ENCODE data around the gene BIN1.
A peak's percentile ranks its signal among the peaks of the same experiment; 100 is the strongest.
"Not testable (repeated sequence)": the region's sequence is repeated elsewhere in the genome, so short reads cannot be mapped to it uniquely, and the experiment has no call there.

BIN1 gene

GRCh38 chr2:127043367-127044164, 63.4 kb downstream of the BIN1 start:
- DNase-seq = no peak

- no peak for DNase-seq
These were observed 65.5 kb downstream of the BIN1 start for GRCh38 chr2:127041259-127041970.

- DNase-seq = no peak
These were observed 66.8 kb downstream of the BIN1 start for GRCh38 chr2:127040169-127040568.

- DNase-seq = no peak
These were observed 67.4 kb downstream of the BIN1 start for GRCh38 chr2:127039387-127040031.

- DNase-seq = no peak
These were observed 69.5 kb downstream of the BIN1 start for GRCh38 chr2:127037476-127037875.

GRCh38 chr2:127034883-127035611, 71.9 kb downstream of the BIN1 start:
- DNase-seq = no peak

GRCh38 chr2:127034051-127034450, 72.9 kb downstream of the BIN1 start:
- DNase-seq = no peak

- DNase-seq = no peak
These were observed 74.3 kb downstream of the BIN1 start for GRCh38 chr2:127032621-127033020.

GRCh38 chr2:127029350-127030051, 77.5 kb downstream of the BIN1 start:
- DNase-seq = no peak

- DNase-seq = not testable (repeated sequence)
These were observed 78.2 kb downstream of the BIN1 start for GRCh38 chr2:127028745-127029144.

GRCh38 chr2:127027715-127028114, 79.2 kb downstream of the BIN1 start:
- no peak for DNase-seq

GRCh38 chr2:127025359-127026166, 81.4 kb downstream of the BIN1 start:
- DNase-seq = peak; percentile 62

- no peak for DNase-seq
These were observed 82.1 kb downstream of the BIN1 start for GRCh38 chr2:127024769-127025358.

GRCh38 chr2:127023504-127023903, 83.5 kb downstream of the BIN1 start:
- no peak for DNase-seq

- no peak for DNase-seq
These were observed 84.1 kb downstream of the BIN1 start for GRCh38 chr2:127022817-127023216.

GRCh38 chr2:127020536-127020935, 86.4 kb downstream of the BIN1 start:
- DNase-seq = no peak

- no peak for DNase-seq
These were observed 89.4 kb downstream of the BIN1 start for GRCh38 chr2:127017548-127017947.

- DNase-seq = no peak
These were observed 90.6 kb downstream of the BIN1 start for GRCh38 chr2:127016329-127016728.

GRCh38 chr2:127015106-127015910, 91.6 kb downstream of the BIN1 start:
- DNase-seq = no peak

GRCh38 chr2:127014630-127015029, 92.3 kb downstream of the BIN1 start:
- no peak for DNase-seq
